Neural progenitor cell (in vitro differentiated cells): Measurements from ENCODE around the gene PACRGL. TPM values are rescaled to one million over a fixed set of nuclear protein-coding genes. Genes with fewer than 3 reads are reported as not detected.

Experiments
- DNase-seq: peaks from one replicate; pipeline ENCODE4 v3.0.0-alpha.2; 2016; ENCODE audit warnings: low spot score
- H2AFZ ChIP-seq: fragments of 200-600 bp; sonication (generic); replicated peaks from 2 replicates; pipeline ENCODE4 v1.6.1; 2016; ENCODE audit warnings: antibody characterized with exemption
- H3F3A ChIP-seq: fragments of 200-600 bp; sonication (generic); 2 replicates; pipeline ENCODE4 v1.6.1; 2016; ENCODE audit warnings: antibody characterized with exemption, low read depth
- H3K27ac ChIP-seq: fragments of 200-600 bp; sonication (generic); 2 replicates; pipeline ENCODE4 v1.5.1; 2016; ENCODE audit warnings: mild to moderate bottlenecking
- H3K27me3 ChIP-seq: fragments of 200-600 bp; sonication (generic); 2 replicates; pipeline ENCODE4 v1.6.1; 2016; ENCODE audit warnings: mild to moderate bottlenecking, moderate library complexity
- H3K36me3 ChIP-seq: fragments of 200-600 bp; sonication (generic); 2 replicates; pipeline ENCODE4 v1.5.1; 2016
- H3K4me1 ChIP-seq: fragments of 200-600 bp; sonication (generic); 2 replicates; pipeline ENCODE4 v1.6.1; 2016; ENCODE audit warnings: mixed run types
- H3K4me2 ChIP-seq: fragments of 200-600 bp; sonication (generic); 2 replicates; pipeline ENCODE4 v1.6.1; 2016
- H3K4me3 ChIP-seq: fragments of 200-600 bp; sonication (generic); 2 replicates; pipeline ENCODE4 v1.5.1; 2016
- H3K79me2 ChIP-seq: fragments of 200-600 bp; sonication (generic); 2 replicates; pipeline ENCODE4 v1.6.1; 2016; ENCODE audit warnings: low read depth
- H3K9ac ChIP-seq: fragments of 200-600 bp; sonication (generic); 2 replicates; pipeline ENCODE4 v1.6.1; 2016
- H3K9me3 ChIP-seq: fragments of 200-600 bp; sonication (generic); 2 replicates; pipeline ENCODE4 v1.5.1; 2016; ENCODE audit warnings: low read depth
- H4K20me1 ChIP-seq: fragments of 200-600 bp; sonication (generic); 2 replicates; pipeline ENCODE4 v1.6.1; 2016; ENCODE audit warnings: low read depth
- H3K27ac Mint-ChIP-seq: 3 replicates; pipeline ENCODE4 v1.8.0; 2021; ENCODE audit warnings: mixed read lengths
- H3K27me3 Mint-ChIP-seq: 2 replicates; pipeline ENCODE4 v1.8.0; 2022; ENCODE audit warnings: low read depth, mild to moderate bottlenecking, inconsistent platforms, moderate library complexity, mixed read lengths; ENCODE audit not compliant: insufficient read depth
- H3K36me3 Mint-ChIP-seq: 3 replicates; pipeline ENCODE4 v1.8.0; 2021; ENCODE audit warnings: mixed read lengths
- H3K4me1 Mint-ChIP-seq: 3 replicates; pipeline ENCODE4 v1.8.0; 2021; ENCODE audit warnings: mixed read lengths
- H3K4me3 Mint-ChIP-seq: 3 replicates; pipeline ENCODE4 v1.8.0; 2021; ENCODE audit warnings: mild to moderate bottlenecking, moderate library complexity, mixed read lengths
- H3K9me3 Mint-ChIP-seq: 3 replicates; pipeline ENCODE4 v1.8.0; 2020; ENCODE audit warnings: mixed read lengths
- EZH2 ChIP-seq: fragments of 200-600 bp; sonication (generic); IDR thresholded peaks from 2 replicates; pipeline ENCODE4 v1.6.1; 2017; ENCODE audit warnings: antibody characterized with exemption, mild to moderate bottlenecking, moderate library complexity
- EZH2phosphoT487 ChIP-seq: fragments of 200-600 bp; sonication (generic); IDR thresholded peaks from 2 replicates; pipeline ENCODE4 v1.6.1; 2017; ENCODE audit warnings: antibody characterized with exemption
- total RNA-seq: library from RNA; depleted of rRNA; stranded (reverse); fragments of >200 nt; gene quantifications from 2 replicates; pipeline ENCODE4 v1.2.3, GENCODE V29; 2015; ENCODE audit warnings: low replicate concordance
- TF ChIP-seq, protein P1 (sequence below): fragments of 200-600 bp; sonication (generic); IDR thresholded peaks from 2 replicates; pipeline ENCODE4 v1.5.1; 2017; ENCODE audit warnings: antibody characterized with exemption, mild to moderate bottlenecking

Gene PACRGL
- total RNA-seq, 1 donor from 2014 or later = 27.0 TPM

- H3K36me3 ChIP-seq = peaks cover 17% of the 10 kb centered on the region
- Mint-ChIP-seq H3K4me3 (no peak overlapping the region), H3K9me3 (peaks cover 9% of the 10 kb centered on the region), H3K4me1 (no peaks in the 10 kb centered on the region), H3K27ac (no peak overlapping the region), H3K27me3 (no peaks in the 10 kb centered on the region), H3K36me3 (peaks cover 27% of the 10 kb centered on the region)
- no peaks in the 10 kb centered on the region for H4K20me1 ChIP-seq
- no peak for DNase-seq
- TF ChIP-seq, protein P1, sequence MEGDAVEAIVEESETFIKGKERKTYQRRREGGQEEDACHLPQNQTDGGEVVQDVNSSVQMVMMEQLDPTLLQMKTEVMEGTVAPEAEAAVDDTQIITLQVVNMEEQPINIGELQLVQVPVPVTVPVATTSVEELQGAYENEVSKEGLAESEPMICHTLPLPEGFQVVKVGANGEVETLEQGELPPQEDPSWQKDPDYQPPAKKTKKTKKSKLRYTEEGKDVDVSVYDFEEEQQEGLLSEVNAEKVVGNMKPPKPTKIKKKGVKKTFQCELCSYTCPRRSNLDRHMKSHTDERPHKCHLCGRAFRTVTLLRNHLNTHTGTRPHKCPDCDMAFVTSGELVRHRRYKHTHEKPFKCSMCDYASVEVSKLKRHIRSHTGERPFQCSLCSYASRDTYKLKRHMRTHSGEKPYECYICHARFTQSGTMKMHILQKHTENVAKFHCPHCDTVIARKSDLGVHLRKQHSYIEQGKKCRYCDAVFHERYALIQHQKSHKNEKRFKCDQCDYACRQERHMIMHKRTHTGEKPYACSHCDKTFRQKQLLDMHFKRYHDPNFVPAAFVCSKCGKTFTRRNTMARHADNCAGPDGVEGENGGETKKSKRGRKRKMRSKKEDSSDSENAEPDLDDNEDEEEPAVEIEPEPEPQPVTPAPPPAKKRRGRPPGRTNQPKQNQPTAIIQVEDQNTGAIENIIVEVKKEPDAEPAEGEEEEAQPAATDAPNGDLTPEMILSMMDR = no peak
- no peak for TF ChIP-seq EZH2
- TF ChIP-seq EZH2phosphoT487 = no peak
- no peaks in the 10 kb centered on the region for H3K9me3 ChIP-seq
- H3K27ac ChIP-seq = no peak overlapping the region
- H2AFZ ChIP-seq = no peak overlapping the region
- H3F3A ChIP-seq = no peaks in the 10 kb centered on the region
- no peaks in the 10 kb centered on the region for H3K27me3 ChIP-seq
- no peaks in the 10 kb centered on the region for H3K79me2 ChIP-seq
- no peak overlapping the region for H3K9ac ChIP-seq
- no peak overlapping the region for H3K4me3 ChIP-seq
- H3K4me2 ChIP-seq = no peak overlapping the region
- H3K4me1 ChIP-seq = no peaks in the 10 kb centered on the region
These were observed 11.1 kb downstream of the PACRGL start for GRCh38 chr4:20711335-20711734.

DNA sequence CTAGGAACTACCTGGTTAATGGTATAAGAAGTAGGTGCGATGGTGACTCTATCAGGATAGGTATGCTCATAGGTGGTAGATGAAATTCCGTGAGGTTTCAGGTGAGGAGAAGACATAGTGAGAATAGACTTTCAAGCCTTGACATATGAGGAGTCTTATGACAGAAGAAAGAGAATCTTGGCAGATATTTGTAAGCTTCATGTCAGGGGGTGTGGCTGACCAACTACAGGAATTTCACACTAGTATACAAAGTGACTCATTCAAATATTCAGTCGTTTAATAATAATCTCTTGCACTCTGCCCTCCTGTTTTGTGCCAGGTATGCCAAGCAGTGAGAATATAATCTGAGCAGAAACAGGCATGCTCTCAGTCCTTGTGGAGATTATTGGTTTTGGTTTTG is 22.8 kb downstream of the PACRGL start:
- DNase-seq = no peak
- no peaks in the 10 kb centered on the region for H3F3A ChIP-seq
- Mint-ChIP-seq H3K4me1 (no peaks in the 10 kb centered on the region), H3K9me3 (peaks cover 34% of the 10 kb centered on the region), H3K27me3 (no peaks in the 10 kb centered on the region), H3K4me3 (no peak overlapping the region), H3K27ac (no peak overlapping the region), H3K36me3 (peaks cover 61% of the 10 kb centered on the region)
- no peaks in the 10 kb centered on the region for H4K20me1 ChIP-seq
- peaks cover 16% of the 10 kb centered on the region for H3K4me1 ChIP-seq
- peaks cover 24% of the 10 kb centered on the region for H3K36me3 ChIP-seq
- no peaks in the 10 kb centered on the region for H3K27me3 ChIP-seq
- TF ChIP-seq EZH2phosphoT487 (no peak), EZH2 (no peak)
- TF ChIP-seq, protein P1 = no peak
- no peak overlapping the region for H3K9ac ChIP-seq
- H3K27ac ChIP-seq = peak overlapping the region; percentile 53
- H3K79me2 ChIP-seq = no peaks in the 10 kb centered on the region
- H3K4me3 ChIP-seq = no peak overlapping the region
- no peak overlapping the region for H2AFZ ChIP-seq
- peak overlapping the region; percentile 45 for H3K4me2 ChIP-seq
- peaks cover 14% of the 10 kb centered on the region for H3K9me3 ChIP-seq

DNA sequence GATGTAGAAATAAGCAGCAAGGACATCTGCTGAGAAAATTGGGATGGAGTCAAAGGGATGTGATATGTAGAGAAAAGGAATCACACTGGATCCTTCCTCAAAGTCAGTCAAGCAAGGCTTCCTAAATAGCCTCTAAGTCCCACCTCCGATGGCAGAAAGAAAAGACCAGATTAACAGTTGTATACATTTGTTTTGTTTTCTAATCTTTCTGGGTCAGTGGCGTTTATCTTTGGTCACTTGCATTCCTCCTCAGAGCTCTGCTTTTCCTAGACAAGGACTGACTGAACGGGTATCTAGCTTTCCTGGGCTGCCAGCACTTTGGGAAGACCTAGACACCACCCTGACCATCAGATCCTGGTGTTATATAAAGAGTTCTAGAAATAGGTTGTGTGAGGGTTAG is 23.2 kb downstream of the PACRGL start:
- TF ChIP-seq EZH2 (no peak), EZH2phosphoT487 (no peak)
- TF ChIP-seq, protein P1 = no peak
- H3K4me3 ChIP-seq = no peak overlapping the region
- H3K27ac Mint-ChIP-seq = no peak overlapping the region
- no peaks in the 10 kb centered on the region for H3F3A ChIP-seq
- H2AFZ ChIP-seq = no peak overlapping the region
- no peak overlapping the region for H3K9ac ChIP-seq
- H3K9me3 ChIP-seq = peaks cover 14% of the 10 kb centered on the region
- peak; percentile 69 for DNase-seq
- H3K4me3 Mint-ChIP-seq = no peak overlapping the region
- H3K36me3 Mint-ChIP-seq = peaks cover 57% of the 10 kb centered on the region
- H3K4me1 ChIP-seq = peaks cover 16% of the 10 kb centered on the region
- no peaks in the 10 kb centered on the region for H4K20me1 ChIP-seq
- H3K27ac ChIP-seq = peak overlapping the region; percentile 53
- H3K4me1 Mint-ChIP-seq = no peaks in the 10 kb centered on the region
- peaks cover 24% of the 10 kb centered on the region for H3K36me3 ChIP-seq
- H3K27me3 Mint-ChIP-seq = no peaks in the 10 kb centered on the region
- H3K4me2 ChIP-seq = peak overlapping the region; percentile 45
- H3K79me2 ChIP-seq = no peaks in the 10 kb centered on the region
- H3K9me3 Mint-ChIP-seq = peaks cover 31% of the 10 kb centered on the region
- no peaks in the 10 kb centered on the region for H3K27me3 ChIP-seq
